ENCODE results near the gene PRR12.
A peak's percentile ranks its signal among the peaks of the same experiment; 100 is the strongest.

PRR12 gene

DNA sequence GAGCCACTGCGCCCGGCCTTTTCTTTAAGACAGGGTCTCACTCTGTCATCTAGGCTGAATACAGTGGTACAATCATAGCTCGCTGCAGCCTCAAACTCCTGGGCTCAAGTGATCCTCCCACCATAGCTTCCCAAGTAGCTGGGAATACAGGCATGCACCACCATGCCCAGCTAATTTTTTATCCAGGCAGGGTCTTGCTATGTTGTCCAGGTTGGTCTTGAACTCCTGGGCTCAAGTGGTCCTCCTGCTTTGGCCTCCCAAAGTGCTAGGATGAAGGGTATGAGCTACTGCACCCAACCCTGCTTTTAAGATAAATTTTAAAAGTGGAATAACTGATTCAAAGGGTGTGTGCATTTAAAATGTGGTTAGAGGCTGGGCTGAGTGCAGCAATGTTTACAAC lies 24.7 kb upstream of the PRR12 start:
- no peak for DNase-seq

DNA sequence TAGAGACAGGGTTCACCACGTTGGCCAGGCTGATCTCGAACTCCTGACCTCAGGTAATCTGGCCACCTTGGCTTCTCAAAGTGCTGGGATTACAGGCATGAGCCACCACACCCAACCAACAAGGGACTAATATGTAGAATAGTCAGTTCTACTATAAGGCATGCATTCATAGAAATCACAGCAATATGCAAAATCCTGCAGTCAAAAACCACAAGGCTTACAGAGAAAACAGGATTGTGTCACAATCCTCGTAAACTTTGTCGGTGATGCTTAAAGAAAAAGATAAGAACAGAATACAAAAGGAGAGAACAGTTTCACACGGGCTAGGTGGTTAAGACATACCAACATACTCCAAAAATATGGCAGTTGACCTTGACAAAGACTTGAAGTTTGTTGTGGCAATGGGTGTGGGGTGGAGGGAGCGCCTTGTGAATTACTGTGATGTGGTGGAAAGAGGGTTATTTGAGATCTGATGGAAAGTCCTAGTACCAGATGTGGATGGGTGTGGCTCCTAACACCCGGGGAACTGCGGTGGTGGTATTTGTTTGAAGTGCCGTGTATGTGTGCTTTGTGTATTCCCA lies 23.0 kb upstream of the PRR12 start:
- no peak for DNase-seq

- DNase-seq: peak; percentile 81
These were observed 20.7 kb upstream of the PRR12 start for GRCh38 chr19:49570138-49570856.

DNA sequence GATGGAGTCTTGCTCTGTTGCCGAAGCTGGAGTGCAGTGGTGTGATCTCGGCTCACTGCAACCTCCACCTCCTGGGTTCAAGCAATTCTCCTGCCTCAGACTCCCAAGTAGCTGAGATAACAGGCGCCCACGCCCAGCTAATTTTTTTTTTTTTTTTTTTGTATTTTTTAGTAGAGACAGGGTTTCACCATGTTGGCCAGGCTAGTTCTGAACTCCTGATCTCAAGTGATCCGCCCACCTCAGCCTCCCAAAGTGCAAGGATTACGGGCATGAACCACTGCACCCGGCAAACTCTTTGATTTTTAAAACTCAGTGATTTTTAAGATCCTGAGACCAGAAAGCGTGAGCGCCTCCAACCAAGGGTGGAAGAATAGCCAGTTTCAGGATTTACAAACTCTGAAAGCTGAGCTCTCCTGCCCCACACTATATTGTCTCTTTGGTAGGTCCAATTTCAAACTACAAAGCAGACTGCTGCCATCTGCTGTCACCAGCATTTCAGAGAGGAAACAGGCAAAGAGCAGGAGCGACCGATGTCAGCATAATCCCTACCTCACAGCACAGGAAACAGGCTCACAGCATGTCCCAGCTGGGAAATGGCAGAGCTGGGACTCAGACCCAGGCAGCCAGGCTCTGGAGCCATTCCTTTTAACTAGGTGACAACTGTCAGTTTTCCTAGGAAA lies 19.8 kb upstream of the PRR12 start:
- DNase-seq: peak; percentile 22

DNA sequence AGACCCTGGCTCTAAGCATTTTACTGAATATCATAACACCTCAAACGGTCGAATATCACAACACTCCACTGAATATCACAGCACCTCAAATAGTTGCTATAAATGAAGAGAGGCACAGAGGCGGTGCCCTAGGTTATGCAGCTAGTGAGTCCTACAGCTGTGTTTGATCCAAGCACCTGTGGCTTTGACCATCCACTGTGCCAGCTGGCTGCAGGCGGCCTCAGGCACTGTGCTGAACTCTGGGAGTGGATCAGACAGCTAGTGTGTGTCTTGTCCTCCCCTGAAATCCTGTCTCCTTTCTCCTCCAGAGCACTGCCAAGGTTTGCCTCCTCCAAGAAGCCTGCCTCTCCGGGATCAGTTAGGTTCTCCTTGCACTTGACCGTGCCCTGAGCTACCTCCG lies 18.0 kb upstream of the PRR12 start:
- no peak for DNase-seq

DNA sequence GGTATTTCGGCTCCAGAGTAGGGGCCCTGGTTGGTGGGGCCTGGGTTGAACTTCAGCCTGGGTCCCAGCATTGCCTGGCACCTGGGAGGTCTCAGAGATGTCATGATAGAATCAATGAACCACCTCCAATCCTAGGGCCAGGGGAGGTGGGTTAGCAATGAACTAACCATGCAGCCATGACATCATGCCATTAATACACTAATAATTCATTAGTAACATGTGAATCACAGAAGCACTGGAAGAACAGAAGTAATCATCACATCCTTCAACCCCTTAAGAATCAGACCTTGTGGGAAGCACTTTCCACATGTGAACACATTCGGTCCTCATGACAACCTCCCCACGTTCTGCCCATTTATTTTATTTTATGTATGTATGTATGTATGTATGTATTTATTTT lies 17.6 kb upstream of the PRR12 start:
- DNase-seq: no peak

DNA sequence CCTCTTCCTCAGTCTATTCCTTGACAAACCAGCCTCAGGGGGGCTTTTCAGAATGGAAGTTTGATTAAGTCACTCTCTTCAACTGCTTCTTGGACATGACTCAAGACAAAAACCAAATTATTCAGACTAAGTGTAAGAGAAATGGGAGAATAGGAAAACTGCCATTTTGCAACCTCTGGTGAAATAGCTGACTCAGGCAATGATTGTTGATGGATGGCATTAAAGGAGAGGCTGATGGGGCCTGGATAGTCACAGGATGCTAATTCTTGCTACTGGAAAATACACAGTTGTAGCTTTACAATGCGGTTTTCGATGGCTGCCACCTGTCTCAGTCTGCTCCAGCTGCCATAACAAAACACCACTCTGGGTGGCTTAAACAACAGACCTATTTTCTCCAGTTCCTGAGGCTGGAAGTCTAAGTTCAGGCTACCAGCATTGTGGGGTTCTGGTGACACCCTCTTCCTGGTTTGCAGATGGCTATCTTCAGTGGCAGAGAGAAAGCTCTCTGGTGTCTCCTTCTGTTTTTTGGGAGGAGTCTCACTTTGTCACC lies 16.7 kb upstream of the PRR12 start:
- DNase-seq: no peak

DNA sequence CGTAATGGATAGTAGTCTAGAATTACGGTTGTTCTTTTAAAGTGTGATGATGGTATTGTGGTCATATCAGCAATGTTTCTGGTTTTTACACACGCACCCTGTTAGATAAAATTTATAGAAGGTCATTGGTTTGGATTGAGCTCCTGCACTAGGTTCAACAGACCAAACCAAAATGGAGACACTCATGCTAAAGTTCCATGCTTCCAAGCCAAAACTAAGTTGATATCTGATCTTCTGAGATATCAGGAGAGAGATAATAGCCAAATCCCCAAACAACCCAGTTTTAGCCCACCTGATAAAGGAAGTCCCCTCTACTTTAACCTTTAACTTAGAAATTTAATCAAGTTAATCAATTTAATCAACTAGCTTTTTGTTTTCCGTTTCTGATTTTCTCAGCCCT lies 11.8 kb upstream of the PRR12 start:
- no peak for DNase-seq

GRCh38 chr19:49579947-49580263 lies 11.1 kb upstream of the PRR12 start:
- DNase-seq: no peak

DNA sequence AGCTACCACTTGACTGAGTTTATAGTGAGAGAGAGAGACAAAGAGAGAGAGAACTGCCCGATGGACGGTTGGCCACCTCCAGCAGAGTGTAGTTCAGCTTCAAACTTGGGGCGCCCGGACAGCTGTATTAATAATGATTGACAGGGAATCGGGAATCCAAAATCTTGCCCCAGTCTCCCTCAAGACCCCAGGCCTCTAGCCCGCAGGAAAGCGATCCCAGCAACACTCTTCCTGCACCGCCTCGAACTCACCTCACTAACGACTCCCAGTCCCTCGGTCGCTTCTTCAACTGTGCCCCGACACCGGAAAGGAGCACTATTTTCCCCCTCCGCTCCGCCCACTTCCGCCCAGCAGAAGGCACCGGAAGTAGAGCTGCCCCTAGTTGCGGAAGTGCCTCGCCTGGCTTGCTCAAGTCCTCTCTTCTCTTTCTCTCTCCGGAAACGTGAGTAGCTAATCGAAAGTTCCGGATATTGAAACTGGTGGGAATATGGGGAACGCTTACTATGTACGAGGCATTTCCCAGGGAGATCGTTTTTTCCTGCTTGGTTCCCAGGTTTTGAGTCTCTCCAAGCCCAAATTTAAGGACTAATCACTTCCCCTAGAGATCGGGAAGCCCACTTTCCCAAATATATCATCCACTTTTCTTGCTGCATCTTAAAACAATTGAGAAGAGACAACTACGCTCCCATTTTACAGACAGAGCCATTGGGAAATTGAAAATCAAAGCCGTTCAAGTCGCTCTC lies 10.5 kb upstream of the PRR12 start, which contains the start of gene NOSIP:
Gene NOSIP, minus strand, starts transcription at position 293 of the 743 bp plus-strand sequence. CDS start 19,865 bp downstream, outside the sequence.
- DNase-seq: peak; percentile 97

DNA sequence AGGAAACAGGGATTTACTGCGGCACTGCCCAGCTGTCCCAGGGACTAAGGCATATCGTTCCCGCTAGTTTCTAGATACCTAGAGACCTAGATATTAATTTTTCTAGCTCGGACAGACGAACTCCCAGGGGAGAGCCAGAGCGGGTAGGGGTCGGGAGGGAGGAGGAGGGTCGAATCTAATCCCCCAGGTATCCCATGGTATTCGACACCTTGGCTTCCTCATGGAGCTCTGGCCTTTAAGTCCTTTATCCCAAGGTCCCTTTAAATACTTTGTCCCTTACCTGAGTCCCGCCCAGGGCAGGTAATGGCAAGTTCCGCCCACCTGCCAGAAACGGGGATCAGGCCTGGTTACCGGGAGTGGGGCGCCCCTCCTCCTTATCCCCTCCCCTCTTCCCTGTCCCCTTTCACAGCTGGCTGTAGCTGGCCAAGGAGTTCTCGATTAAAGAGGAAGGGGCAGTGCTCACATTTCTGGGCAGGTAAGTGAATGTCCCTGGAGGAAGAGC lies 9.9 kb upstream of the PRR12 start, which contains the start of gene PRRG2:
Gene PRRG2, plus strand, starts transcription at position 310 of the 502 bp plus-strand sequence. CDS start 1,904 bp downstream, outside the sequence.
- DNase-seq: no peak

DNA sequence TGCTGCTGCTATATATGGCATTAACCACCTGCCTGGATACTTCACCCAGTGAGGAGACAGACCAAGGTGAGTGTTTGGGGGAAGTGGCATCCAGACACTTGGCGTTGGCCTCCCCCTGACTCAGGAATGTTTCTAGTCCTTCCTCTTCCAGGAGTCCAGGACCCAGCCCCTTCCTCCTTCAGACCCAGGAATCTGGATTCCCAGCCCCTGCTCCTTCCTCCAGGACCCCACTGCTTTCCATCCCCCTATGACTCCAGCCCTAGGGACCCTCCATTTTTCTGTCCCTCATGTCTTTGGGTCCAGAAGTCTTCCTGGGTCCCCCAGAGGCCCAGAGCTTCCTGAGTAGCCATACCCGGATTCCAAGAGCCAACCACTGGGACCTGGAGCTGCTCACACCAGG lies 7.7 kb upstream of the PRR12 start:
- DNase-seq: no peak

DNA sequence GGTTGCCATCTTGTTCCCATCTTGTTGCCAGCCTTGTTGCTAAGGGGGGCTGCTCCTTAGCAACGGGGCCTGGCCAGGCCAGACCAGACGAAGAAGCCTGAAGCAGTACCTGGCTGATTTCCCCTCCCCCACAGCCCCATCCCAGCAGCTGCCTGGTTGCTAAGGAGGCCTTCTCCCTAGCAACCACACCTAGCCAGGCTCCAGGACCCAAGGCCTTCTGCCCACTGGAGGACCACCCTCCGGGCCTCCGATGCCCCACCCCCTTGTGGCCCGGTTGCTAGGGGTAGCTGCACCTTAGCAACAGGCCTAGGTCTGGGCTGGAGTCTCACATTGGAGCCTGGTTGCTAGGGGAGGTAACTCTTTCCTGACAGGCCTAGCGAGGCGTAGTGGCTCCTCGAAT lies 6.0 kb upstream of the PRR12 start:
- no peak for DNase-seq

DNA sequence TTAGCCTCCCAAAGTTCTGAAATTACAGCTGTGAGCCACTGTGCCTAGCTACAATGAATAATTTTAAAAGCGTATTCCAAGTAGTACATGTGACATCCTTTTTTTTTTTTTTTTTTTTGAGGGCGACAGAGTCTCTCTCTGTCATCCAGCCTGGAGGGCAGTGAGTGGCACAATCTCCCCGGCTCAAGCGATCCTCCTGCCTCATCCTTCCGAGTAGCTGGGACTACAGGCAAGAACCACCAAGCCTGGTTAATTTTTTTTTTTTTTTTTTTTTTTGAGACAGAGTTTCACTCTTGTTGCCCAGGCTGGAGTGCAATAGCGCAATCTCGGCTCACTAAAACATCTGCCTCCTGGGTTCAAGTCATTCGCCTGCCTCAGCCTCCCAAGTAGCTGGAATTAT lies 3.8 kb upstream of the PRR12 start:
- DNase-seq: no peak

- DNase-seq: no peak
These were observed 2.4 kb upstream of the PRR12 start for GRCh38 chr19:49588365-49589122.

DNA sequence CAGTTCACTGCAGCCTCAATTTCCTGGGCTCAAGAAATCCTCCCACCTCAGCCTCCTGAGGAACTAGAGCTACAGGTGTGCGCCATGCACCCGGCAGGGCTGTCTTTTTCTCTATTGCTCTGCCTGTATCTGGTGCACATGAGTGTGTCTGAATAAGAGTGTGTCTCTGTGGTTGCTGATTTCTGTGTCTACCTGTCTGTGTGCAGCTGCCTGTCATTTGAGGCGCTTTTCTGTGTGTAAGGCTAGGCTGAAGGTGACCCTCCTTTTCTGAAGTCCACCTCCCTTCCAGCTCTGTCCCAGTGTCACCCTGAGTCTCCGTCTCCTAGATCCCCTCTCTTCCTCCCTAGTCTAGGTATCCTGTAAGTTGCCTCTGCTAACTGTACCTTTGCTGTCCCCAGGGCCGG lies 1.5 kb upstream of the PRR12 start:
- DNase-seq: no peak

GRCh38 chr19:49590071-49590970 lies 661 bp upstream of the PRR12 start:
- DNase-seq: peak; percentile 99

- DNase-seq: peak; percentile 66
These were observed 926 bp downstream of the PRR12 start for GRCh38 chr19:49591731-49592485.

DNA sequence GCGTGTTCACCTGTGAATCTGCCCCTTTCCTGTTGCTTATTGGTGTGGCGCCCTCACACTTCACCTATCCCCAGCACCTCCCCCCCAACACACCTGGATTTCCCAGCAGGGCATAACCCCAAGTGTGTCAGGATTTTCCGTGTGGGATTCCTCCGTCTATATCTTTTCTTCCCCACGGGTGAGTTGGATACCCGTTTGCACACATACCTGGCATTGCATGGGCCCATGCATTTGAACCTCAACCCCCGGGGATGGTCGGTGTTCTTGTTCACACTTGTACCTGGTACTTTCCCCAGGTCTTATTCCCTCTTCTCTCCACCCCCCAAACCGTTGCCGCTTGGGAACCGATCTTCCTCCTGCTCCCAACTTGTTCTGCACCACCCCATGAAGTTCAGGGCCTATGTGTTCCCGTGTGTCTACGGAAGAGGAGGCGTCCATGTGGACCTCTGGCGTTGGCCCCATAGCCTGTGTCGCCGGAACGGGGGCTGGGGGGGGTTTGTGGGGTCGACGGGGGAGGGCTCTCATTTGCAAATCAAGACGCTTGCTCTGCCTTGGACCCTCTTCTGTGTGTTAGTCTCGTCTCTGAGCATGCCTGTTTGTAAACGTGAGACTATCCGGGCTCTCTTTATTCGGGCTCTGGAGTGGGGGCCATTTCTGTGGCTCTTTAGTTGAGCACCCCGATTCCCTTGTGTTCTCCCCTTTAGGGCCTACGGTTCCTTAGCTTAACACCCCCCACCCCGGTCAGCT lies 1.7 kb downstream of the PRR12 start:
- no peak for DNase-seq

Measured in fibroblast of skin of right biceps (primary cell).